Measurements from ENCODE around the gene RNF175.

RNF175 gene

DNA sequence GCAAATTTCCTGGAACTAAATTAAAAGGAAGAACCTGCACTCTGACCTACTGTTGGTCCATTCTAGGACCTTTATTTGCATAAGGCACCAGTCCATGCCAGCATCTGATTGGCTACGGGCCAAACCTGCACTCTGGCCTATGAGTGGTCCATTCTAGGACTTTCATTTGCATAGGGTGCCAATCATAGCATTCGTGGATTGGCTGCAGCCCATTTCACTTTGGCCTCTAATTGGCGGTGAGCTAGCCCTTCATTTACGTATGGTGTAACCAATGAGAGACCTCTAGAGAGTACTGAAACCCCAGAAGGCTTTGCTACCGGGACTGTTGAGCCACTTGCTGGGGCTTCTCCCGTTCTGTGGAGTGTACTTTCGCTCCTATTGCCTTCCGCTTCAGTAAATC lies 6.1 kb upstream of the RNF175 start:
- no peaks in the 10 kb centered on the region for H3K36me3 Mint-ChIP-seq (ENCODE audit: low read depth)
- H3K27ac Mint-ChIP-seq = no peak overlapping the region
- H3K9me3 Mint-ChIP-seq = peaks cover 3% of the 10 kb centered on the region
- TF ChIP-seq, protein P1, sequence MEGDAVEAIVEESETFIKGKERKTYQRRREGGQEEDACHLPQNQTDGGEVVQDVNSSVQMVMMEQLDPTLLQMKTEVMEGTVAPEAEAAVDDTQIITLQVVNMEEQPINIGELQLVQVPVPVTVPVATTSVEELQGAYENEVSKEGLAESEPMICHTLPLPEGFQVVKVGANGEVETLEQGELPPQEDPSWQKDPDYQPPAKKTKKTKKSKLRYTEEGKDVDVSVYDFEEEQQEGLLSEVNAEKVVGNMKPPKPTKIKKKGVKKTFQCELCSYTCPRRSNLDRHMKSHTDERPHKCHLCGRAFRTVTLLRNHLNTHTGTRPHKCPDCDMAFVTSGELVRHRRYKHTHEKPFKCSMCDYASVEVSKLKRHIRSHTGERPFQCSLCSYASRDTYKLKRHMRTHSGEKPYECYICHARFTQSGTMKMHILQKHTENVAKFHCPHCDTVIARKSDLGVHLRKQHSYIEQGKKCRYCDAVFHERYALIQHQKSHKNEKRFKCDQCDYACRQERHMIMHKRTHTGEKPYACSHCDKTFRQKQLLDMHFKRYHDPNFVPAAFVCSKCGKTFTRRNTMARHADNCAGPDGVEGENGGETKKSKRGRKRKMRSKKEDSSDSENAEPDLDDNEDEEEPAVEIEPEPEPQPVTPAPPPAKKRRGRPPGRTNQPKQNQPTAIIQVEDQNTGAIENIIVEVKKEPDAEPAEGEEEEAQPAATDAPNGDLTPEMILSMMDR (IDR thresholded peaks at IDR 0.05; ENCODE audit: unreplicated experiment in 3 of 3) = no peak
- no peak overlapping the region for H3K4me3 Mint-ChIP-seq
- H3K4me1 Mint-ChIP-seq = peaks cover 11% of the 10 kb centered on the region
- H3K27me3 Mint-ChIP-seq (ENCODE audit: low read depth) = peaks cover 3% of the 10 kb centered on the region

DNA sequence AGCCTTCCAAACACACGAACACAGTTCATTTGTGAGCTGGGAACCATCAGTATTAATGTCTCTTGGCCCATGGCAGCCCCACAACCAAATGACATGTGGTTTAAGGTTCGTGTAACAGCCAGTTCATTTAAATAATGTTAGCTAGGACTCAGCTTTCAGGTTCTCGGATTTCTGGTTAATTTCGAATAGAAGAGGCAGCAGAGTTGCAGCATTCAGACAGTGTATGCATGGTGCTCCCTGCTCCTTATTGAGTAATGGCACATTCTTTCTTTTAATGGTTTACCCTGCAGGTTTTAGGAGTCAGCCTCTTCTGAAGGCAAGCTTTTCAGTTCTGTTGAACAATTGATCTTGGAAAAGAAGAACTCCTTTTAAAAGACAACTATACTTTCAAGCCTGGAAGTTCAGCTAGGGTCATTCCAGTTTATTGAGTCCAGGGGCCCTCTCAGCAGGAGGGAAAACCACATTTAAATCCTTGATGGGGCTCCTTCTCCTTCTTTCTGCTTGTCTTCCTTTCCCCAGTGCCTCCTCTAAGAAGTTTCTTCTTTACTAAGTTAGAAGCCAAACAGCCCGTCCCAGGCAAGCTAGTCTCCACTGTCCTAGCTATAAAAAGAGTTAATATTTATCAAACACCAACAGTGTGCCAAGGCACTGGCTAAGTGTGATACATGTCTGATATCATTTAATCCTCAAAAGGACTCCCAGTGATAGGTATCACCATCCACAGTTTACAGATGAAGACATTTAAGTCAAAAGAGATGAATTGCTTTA lies 5.0 kb upstream of the RNF175 start:
- Mint-ChIP-seq H3K36me3 (ENCODE audit: low read depth) (no peaks in the 10 kb centered on the region), H3K9me3 (no peaks in the 10 kb centered on the region), H3K27ac (peak overlapping the region in 2 of 3 experiments; percentile 44 to 82), H3K4me1 (peaks cover 11% of the 10 kb centered on the region), H3K4me3 (peak overlapping the region in 1 of 3 experiments; percentile 25), H3K27me3 (ENCODE audit: low read depth) (peaks cover 3% of the 10 kb centered on the region)
- TF ChIP-seq, protein P1 (IDR thresholded peaks at IDR 0.05; ENCODE audit: unreplicated experiment in 3 of 3) = no peak

DNA sequence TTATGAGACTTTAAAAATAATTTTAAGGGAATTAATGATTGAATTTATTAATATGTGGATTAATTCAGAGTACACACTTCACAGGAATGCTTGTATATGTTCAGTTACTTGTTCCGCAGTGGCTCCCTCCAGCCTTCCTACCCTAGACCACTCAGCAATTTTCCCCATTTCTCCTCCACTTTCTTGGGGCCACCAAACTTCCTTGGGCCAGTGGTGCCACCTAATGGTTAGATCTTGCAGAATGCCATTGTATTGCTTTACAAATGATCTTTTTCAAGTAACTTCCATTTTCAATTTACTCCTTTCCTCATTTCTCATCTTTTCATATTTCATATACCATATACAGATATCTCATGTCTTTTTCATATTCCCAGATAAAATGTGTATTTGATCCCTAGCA lies 3.6 kb upstream of the RNF175 start:
- Mint-ChIP-seq H3K36me3 (ENCODE audit: low read depth) (no peaks in the 10 kb centered on the region), H3K4me3 (peak overlapping the region in 2 of 3 experiments; percentile 7 to 36), H3K4me1 (peaks cover 16% of the 10 kb centered on the region), H3K27me3 (ENCODE audit: low read depth) (peaks cover 10% of the 10 kb centered on the region), H3K27ac (peak overlapping the region in 1 of 3 experiments; percentile 55), H3K9me3 (no peaks in the 10 kb centered on the region)
- TF ChIP-seq, protein P1 (IDR thresholded peaks at IDR 0.05; ENCODE audit: unreplicated experiment in 3 of 3) = no peak

DNA sequence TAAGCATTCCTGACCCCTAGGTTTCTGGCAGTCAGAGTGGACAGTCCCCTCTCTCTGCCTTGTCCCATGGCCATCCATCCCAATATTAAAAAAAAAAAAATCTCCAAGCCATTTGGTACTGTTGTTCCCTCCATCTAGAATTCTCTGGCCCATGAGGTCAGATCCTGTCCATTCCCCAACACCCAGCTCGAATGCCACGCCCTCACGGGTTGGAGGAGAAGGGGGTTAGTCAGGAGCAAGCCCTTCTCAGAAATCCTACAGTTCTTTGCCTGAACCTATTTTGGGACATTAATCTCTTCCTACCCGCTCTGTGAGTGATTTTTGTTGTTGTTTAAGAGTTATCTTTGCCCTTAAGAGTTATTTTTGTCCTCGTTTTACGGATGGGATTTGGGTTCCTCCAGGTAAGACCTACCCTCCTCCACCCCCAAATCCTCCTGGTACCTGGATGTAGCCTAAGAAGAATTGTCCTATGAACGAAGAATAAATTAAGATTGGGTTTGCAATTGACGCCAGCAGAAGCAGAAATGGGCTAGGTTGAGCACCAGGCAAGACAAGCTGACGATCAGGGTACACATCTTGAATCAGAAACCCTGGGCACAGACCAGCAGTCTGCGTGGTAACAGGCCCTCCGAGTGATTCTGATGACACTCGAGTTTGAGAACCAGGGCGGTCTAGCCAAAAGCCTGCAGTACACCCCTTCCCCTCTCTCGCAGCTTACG lies 977 bp downstream of the RNF175 start:
- peaks cover 21% of the 10 kb centered on the region for H3K36me3 Mint-ChIP-seq (ENCODE audit: low read depth)
- H3K27me3 Mint-ChIP-seq (ENCODE audit: low read depth) = peaks cover 25% of the 10 kb centered on the region
- peak overlapping the region in 1 of 3 experiments; percentile 40 for H3K27ac Mint-ChIP-seq
- peak overlapping the region; percentile 80 to 84 (median 83) for H3K4me3 Mint-ChIP-seq
- peaks cover 4% of the 10 kb centered on the region for H3K4me1 Mint-ChIP-seq
- peaks cover 4% of the 10 kb centered on the region for H3K9me3 Mint-ChIP-seq
- TF ChIP-seq, protein P1 (IDR thresholded peaks at IDR 0.05; ENCODE audit: unreplicated experiment in 3 of 3) = no peak

DNA sequence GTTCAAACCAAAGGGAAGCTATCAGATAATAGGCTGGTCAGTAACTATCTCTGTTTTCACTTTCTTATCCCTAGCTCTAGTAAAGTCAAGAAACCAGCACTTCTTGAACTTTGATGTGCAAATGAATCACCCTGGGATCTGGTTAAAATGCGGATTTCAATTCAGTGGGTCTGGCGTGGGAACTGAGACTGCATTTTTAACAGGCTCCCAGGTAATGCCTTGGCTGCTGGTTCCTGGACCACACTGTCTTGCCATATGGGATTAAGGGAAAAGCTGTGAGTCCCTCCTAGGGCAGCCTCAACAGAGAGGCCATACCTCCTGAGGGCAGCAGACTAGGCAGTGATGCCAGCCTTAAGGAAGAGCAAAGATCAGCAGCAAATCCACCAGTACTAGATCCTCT lies 1.7 kb downstream of the RNF175 start:
- TF ChIP-seq, protein P1 (IDR thresholded peaks at IDR 0.05; ENCODE audit: unreplicated experiment in 3 of 3) = no peak
- Mint-ChIP-seq H3K9me3 (peaks cover 4% of the 10 kb centered on the region), H3K27ac (peak overlapping the region in 1 of 3 experiments; percentile 31), H3K36me3 (ENCODE audit: low read depth) (peaks cover 21% of the 10 kb centered on the region), H3K4me1 (peaks cover 4% of the 10 kb centered on the region), H3K27me3 (ENCODE audit: low read depth) (peaks cover 25% of the 10 kb centered on the region), H3K4me3 (peak overlapping the region; percentile 80 to 84 (median 83))
